ENCODE data around the gene PARN. TPM values are rescaled to one million over a fixed set of nuclear protein-coding genes. Genes with fewer than 3 reads are reported as not detected.
"Not testable (repeated sequence)": the region's sequence is repeated elsewhere in the genome, so short reads cannot be mapped to it uniquely, and the experiment has no call there.

The PARN gene
- total RNA-seq, 4 donors from 2014 or later = 34.1 to 50.0 (median 40.3) TPM

GRCh38 chr16:14586637-14587305, 43.3 kb downstream of the PARN start:
- Histone ChIP-seq H3K27ac (no peak overlapping the region), H3K27me3 (no peaks in the 10 kb centered on the region), H3K4me3 (no peak overlapping the region), H3K36me3 (no peaks in the 10 kb centered on the region), H3K9me3 (no peaks in the 10 kb centered on the region), H3K4me1 (no peaks in the 10 kb centered on the region)
- intact Hi-C loops (cut with DNase I; ENCODE audit: low total_unique reads) = no loop called here
- no peak for TF ChIP-seq POLR2A (IDR thresholded peaks at IDR 0.05)
- TF ChIP-seq, protein P1, sequence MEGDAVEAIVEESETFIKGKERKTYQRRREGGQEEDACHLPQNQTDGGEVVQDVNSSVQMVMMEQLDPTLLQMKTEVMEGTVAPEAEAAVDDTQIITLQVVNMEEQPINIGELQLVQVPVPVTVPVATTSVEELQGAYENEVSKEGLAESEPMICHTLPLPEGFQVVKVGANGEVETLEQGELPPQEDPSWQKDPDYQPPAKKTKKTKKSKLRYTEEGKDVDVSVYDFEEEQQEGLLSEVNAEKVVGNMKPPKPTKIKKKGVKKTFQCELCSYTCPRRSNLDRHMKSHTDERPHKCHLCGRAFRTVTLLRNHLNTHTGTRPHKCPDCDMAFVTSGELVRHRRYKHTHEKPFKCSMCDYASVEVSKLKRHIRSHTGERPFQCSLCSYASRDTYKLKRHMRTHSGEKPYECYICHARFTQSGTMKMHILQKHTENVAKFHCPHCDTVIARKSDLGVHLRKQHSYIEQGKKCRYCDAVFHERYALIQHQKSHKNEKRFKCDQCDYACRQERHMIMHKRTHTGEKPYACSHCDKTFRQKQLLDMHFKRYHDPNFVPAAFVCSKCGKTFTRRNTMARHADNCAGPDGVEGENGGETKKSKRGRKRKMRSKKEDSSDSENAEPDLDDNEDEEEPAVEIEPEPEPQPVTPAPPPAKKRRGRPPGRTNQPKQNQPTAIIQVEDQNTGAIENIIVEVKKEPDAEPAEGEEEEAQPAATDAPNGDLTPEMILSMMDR (IDR thresholded peaks at IDR 0.05) = no peak
- no peak for DNase-seq

GRCh38 chr16:14585287-14585686, 44.8 kb downstream of the PARN start:
- TF ChIP-seq, protein P1 (IDR thresholded peaks at IDR 0.05) = no peak
- TF ChIP-seq POLR2A (IDR thresholded peaks at IDR 0.05) = no peak
- intact Hi-C loops (cut with DNase I; ENCODE audit: low total_unique reads) = no loop called here
- DNase-seq = no peak
- no peak overlapping the region for H3K27ac ChIP-seq
- no peak overlapping the region for H3K4me3 ChIP-seq
- H3K9me3 ChIP-seq = no peaks in the 10 kb centered on the region
- H3K36me3 ChIP-seq = no peaks in the 10 kb centered on the region
- no peaks in the 10 kb centered on the region for H3K4me1 ChIP-seq
- no peaks in the 10 kb centered on the region for H3K27me3 ChIP-seq

DNA sequence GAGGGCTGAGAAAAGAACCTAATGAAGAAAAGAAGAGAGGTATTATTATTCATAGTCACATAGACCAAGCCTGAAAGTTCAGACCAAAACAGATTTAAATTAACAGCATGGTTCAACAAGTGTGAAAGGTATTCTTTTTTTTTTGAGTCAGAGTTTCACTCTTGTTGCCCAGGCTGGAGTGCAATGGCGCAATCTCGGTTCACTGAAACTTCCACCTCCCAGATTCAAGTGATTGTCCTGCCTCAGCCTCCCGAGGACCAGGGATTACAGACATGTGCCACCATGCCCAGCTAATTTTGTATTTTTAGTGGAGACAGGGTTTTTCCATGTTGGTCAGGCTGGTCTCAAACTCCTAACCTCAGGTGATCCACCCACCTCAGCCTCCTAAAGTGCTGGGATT, 49.1 kb downstream of the PARN start:
- H3K9me3 ChIP-seq; H3K27ac ChIP-seq; H3K36me3 ChIP-seq; H3K4me1 ChIP-seq; intact Hi-C loops (cut with DNase I; ENCODE audit: low total_unique reads); DNase-seq; H3K4me3 ChIP-seq; H3K27me3 ChIP-seq: not testable (repeated sequence)

DNA sequence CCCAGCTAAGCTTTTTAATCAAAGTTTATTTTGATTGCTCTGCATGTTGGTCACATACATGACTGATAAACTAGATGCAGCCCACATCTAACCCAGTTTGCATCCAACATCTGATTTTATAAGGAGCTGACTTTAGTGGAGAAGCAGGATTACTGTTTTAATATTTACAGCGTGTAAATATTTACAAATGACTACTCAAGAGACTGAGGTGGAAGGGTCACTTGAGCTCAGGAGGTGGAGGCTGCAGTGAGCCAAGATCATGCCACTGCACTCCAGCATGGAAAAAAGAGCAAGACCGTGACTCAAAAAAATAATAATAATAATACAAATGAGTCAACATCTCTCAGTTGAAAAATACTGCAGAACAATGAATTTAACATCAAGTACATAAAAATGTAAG, 50.8 kb downstream of the PARN start:
- no peaks in the 10 kb centered on the region for H3K9me3 ChIP-seq
- no peak for TF ChIP-seq POLR2A (IDR thresholded peaks at IDR 0.05)
- TF ChIP-seq, protein P1 (IDR thresholded peaks at IDR 0.05) = no peak
- no peaks in the 10 kb centered on the region for H3K4me1 ChIP-seq
- intact Hi-C loops (cut with DNase I; ENCODE audit: low total_unique reads) = no loop called here
- H3K27me3 ChIP-seq = no peaks in the 10 kb centered on the region
- no peak overlapping the region for H3K27ac ChIP-seq
- H3K4me3 ChIP-seq = no peak overlapping the region
- H3K36me3 ChIP-seq = no peaks in the 10 kb centered on the region
- no peak for DNase-seq

GRCh38 chr16:14576532-14576931, 53.5 kb downstream of the PARN start:
- Histone ChIP-seq H3K4me1 (no peaks in the 10 kb centered on the region), H3K9me3 (no peaks in the 10 kb centered on the region), H3K27me3 (no peaks in the 10 kb centered on the region), H3K4me3 (no peak overlapping the region), H3K27ac (no peak overlapping the region), H3K36me3 (no peaks in the 10 kb centered on the region)
- TF ChIP-seq, protein P1 (IDR thresholded peaks at IDR 0.05) = no peak
- no peak for TF ChIP-seq POLR2A (IDR thresholded peaks at IDR 0.05)
- intact Hi-C loops (cut with DNase I; ENCODE audit: low total_unique reads) = no loop called here
- no peak for DNase-seq

- H3K4me3 ChIP-seq = no peak overlapping the region
- intact Hi-C loops (cut with DNase I; ENCODE audit: low total_unique reads) = no loop called here
- TF ChIP-seq POLR2A (IDR thresholded peaks at IDR 0.05) = no peak
- TF ChIP-seq, protein P1 (IDR thresholded peaks at IDR 0.05) = no peak
- no peaks in the 10 kb centered on the region for H3K36me3 ChIP-seq
- DNase-seq = no peak
- H3K27me3 ChIP-seq = no peaks in the 10 kb centered on the region
- H3K9me3 ChIP-seq = no peaks in the 10 kb centered on the region
- no peaks in the 10 kb centered on the region for H3K4me1 ChIP-seq
- no peak overlapping the region for H3K27ac ChIP-seq
Measured at GRCh38 chr16:14576069-14576468, 54.0 kb downstream of the PARN start.

- H3K9me3 ChIP-seq; H3K36me3 ChIP-seq; intact Hi-C loops (cut with DNase I; ENCODE audit: low total_unique reads); H3K4me1 ChIP-seq; H3K27me3 ChIP-seq; H3K27ac ChIP-seq; DNase-seq; H3K4me3 ChIP-seq: not testable (repeated sequence)
Measured at GRCh38 chr16:14574698-14575415, 55.2 kb downstream of the PARN start.
